ENCODE data around the gene SOX8.

- TF ChIP-seq ZNF830 (tag by site-specific recombination; IDR thresholded peaks at IDR 0.05; ENCODE audit: low read depth) (no peak), SP2 (tag by site-specific recombination; IDR thresholded peaks at IDR 0.05) (no peak), CTCF (tag by site-specific recombination; IDR thresholded peaks at IDR 0.05) (no peak), ZFP3 (tag by site-specific recombination; IDR thresholded peaks at IDR 0.05; ENCODE audit: low read depth) (no peak), ZNF121 (tag by site-specific recombination; IDR thresholded peaks at IDR 0.05) (no peak), WT1 (tag by site-specific recombination; IDR thresholded peaks at IDR 0.05) (no peak), ZBTB49 (tag by site-specific recombination; IDR thresholded peaks at IDR 0.05; ENCODE audit: low read depth) (no peak), ZBTB8A (tag by site-specific recombination; IDR thresholded peaks at IDR 0.05) (no peak), HOXA7 (CRISPR knock-in tag; IDR thresholded peaks at IDR 0.05; ENCODE audit: borderline replicate concordance) (no peak), ZNF513 (tag by site-specific recombination; IDR thresholded peaks at IDR 0.05) (no peak)
Observed at GRCh38 chr16:1011316-1012082, 29.9 kb downstream of the SOX8 start.

All from HEK293 (cell line).